ENCODE results near the gene STAT5B. TPM values are rescaled to one million over a fixed set of nuclear protein-coding genes. Genes with fewer than 3 reads are reported as not detected.
A peak's percentile ranks its signal among the peaks of the same experiment; 100 is the strongest.

The STAT5B gene
- total and polyA plus RNA-seq, 9 of the 15 experiments (the other 6 are each of a cell fraction or from before 2014, with no cell fraction given) = 20.8 to 176 (median 92.4) TPM

DNA sequence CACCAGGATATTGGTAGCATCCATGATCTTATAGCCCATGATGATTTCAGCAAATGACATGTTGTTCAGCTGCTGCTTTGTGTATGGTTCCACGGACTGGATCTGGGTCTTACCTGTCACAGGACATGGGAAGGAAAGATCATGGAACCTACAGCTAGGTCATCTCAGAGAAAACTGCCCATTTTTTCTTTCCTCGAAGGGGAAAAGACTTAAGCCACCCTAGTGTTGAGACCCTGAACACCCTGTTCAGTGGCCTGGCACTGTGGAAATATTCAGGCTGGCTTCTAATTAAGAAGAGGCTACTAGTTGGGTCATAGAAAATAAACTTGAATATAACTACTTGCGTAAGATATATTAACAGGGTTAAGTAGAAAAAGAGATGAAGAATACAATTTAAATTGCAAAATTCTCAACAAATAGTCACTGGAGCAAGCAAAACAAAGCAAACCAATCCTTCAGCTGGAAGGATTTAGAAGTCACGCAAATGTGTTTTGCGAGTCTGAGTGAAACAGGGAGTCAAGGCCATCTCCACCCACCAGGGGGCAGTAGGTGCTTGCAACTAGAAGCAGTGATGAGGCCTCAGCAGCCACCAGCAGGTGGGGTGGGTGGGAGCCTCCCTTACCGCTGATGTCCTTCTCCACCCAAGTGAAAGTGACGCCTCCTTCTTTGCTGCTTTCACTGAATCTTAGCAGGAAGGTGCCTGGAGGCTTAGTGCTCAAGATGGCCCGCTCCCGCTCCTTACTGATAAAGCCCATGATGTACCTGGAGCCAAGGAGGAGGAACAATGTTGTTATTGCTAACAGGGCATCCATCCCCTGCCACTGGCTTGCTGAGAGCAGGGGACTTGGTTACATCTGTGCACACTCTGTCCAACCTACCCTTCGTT lies 46.4 kb upstream of the STAT5B start (continued):
- TF ChIP-seq TOE1 (IDR thresholded peaks at IDR 0.05; ENCODE audit: borderline replicate concordance) = peak; percentile 63; the same call in 1 of the 2 replicates
- no peak for TF ChIP-seq TOE1 (CRISPR knock-in tag; IDR thresholded peaks at IDR 0.05; ENCODE audit: borderline replicate concordance, low read depth)
- TF ChIP-seq, protein P1, sequence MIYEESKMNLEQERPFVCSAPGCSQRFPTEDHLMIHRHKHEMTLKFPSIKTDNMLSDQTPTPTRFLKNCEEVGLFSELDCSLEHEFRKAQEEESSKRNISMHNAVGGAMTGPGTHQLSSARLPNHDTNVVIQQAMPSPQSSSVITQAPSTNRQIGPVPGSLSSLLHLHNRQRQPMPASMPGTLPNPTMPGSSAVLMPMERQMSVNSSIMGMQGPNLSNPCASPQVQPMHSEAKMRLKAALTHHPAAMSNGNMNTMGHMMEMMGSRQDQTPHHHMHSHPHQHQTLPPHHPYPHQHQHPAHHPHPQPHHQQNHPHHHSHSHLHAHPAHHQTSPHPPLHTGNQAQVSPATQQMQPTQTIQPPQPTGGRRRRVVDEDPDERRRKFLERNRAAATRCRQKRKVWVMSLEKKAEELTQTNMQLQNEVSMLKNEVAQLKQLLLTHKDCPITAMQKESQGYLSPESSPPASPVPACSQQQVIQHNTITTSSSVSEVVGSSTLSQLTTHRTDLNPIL (CRISPR knock-in tag; IDR thresholded peaks at IDR 0.05) = no peak
- 0 out of 2 replicates have a peak, but pooled peaks have one; percentile 34 for TF ChIP-seq OTX1 (CRISPR knock-in tag; IDR thresholded peaks at IDR 0.05)
- no peak for TF ChIP-seq NCOR1 (IDR thresholded peaks at IDR 0.05)
- TF ChIP-seq, protein P2, sequence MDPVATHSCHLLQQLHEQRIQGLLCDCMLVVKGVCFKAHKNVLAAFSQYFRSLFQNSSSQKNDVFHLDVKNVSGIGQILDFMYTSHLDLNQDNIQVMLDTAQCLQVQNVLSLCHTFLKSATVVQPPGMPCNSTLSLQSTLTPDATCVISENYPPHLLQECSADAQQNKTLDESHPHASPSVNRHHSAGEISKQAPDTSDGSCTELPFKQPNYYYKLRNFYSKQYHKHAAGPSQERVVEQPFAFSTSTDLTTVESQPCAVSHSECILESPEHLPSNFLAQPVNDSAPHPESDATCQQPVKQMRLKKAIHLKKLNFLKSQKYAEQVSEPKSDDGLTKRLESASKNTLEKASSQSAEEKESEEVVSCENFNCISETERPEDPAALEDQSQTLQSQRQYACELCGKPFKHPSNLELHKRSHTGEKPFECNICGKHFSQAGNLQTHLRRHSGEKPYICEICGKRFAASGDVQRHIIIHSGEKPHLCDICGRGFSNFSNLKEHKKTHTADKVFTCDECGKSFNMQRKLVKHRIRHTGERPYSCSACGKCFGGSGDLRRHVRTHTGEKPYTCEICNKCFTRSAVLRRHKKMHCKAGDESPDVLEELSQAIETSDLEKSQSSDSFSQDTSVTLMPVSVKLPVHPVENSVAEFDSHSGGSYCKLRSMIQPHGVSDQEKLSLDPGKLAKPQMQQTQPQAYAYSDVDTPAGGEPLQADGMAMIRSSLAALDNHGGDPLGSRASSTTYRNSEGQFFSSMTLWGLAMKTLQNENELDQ (CRISPR knock-in tag; IDR thresholded peaks at IDR 0.05; ENCODE audit: borderline replicate concordance) = no peak
- no peak for TF ChIP-seq ZNF3 (CRISPR knock-in tag; IDR thresholded peaks at IDR 0.05)
- TF ChIP-seq ETV1 (tag; conservative IDR thresholded peaks at IDR 0.05; ENCODE audit: low read depth) = no peak
- TF ChIP-seq PTTG1 (tag; IDR thresholded peaks at IDR 0.05; ENCODE audit: low read depth) = no peak
- no peak for TF ChIP-seq MYBL2 (IDR thresholded peaks at IDR 0.05; ENCODE audit: low read depth)
- no peak for TF ChIP-seq MYBL2 (CRISPR knock-in tag; IDR thresholded peaks at IDR 0.05; ENCODE audit: borderline replicate concordance)
- no peak for TF ChIP-seq SETDB1 (IDR thresholded peaks at IDR 0.05; ENCODE audit: low read length)
- TF ChIP-seq, protein P3, sequence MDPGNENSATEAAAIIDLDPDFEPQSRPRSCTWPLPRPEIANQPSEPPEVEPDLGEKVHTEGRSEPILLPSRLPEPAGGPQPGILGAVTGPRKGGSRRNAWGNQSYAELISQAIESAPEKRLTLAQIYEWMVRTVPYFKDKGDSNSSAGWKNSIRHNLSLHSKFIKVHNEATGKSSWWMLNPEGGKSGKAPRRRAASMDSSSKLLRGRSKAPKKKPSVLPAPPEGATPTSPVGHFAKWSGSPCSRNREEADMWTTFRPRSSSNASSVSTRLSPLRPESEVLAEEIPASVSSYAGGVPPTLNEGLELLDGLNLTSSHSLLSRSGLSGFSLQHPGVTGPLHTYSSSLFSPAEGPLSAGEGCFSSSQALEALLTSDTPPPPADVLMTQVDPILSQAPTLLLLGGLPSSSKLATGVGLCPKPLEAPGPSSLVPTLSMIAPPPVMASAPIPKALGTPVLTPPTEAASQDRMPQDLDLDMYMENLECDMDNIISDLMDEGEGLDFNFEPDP (CRISPR knock-in tag; IDR thresholded peaks at IDR 0.05) = no peak
- TF ChIP-seq SIN3A (IDR thresholded peaks at IDR 0.05; ENCODE audit: borderline replicate concordance in 2 of 2, control insufficient read depth in 1 of 2, low read depth in 2 of 2, low read length in 2 of 2) = no peak
- no peak for TF ChIP-seq PHF21A (IDR thresholded peaks at IDR 0.05; ENCODE audit: borderline replicate concordance, low read depth)
- TF ChIP-seq MCM5 (IDR thresholded peaks at IDR 0.05; ENCODE audit: low read depth) = no peak
- peak; percentile 5 for TF ChIP-seq MEIS2 (IDR thresholded peaks at IDR 0.05; ENCODE audit: partially characterized antibody)
- no peak for TF ChIP-seq NR3C1 (CRISPR knock-in tag; IDR thresholded peaks at IDR 0.05)
- TF ChIP-seq ATF1 (CRISPR knock-in tag; IDR thresholded peaks at IDR 0.05) = no peak
- peak; percentile 60 for TF ChIP-seq ATF1 (tag; IDR thresholded peaks at IDR 0.05)
- peak; percentile 89 for TF ChIP-seq CC2D1A (IDR thresholded peaks at IDR 0.05)

Data from K562 (cell line).